ENCODE data around the gene MAGI2.

Gene MAGI2

DNA sequence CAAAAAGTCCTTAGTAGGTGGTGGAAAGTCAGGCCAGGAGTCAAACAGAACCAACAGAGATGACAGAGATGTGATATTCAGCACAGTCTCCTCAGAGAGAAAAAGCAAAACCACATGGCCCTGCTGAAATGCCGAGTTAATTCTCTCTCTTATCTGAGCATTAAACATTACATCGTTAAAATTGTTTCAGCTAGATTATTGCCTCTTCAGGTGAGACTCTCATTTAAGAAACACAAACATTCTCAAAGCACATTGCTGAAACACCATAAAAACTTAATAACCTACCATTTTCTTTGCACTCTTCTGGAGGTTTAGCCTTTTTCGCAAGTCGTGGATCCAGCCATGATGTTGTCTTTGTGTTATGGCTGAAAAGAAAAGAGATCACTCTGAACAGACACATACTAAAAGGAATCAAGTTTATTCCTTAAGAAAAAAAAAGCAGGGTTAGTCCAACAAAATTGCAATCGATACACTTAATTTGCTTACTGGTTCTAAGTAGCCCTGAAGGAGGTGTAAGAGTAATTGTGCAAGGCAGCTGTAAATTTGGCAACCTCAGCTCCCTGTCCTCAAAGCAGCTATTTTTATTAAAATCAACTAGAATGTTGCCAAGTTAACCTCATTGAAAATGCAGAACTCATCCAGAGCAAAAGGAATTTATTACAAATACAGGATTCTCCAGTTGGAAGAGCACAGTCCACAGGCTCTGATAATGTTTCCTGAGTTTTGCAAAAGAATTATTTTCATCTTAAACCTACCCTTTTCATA lies 963.8 kb downstream of the MAGI2 start:
- Histone ChIP-seq H3K4me3 (ENCODE audit: low read depth in 1 of 2, low read length in 2 of 2) (no peak overlapping the region), H3K36me3 (ENCODE audit: insufficient read depth, low read length) (no peaks in the 10 kb centered on the region), H3K9ac (ENCODE audit: low read depth, low read length) (no peak overlapping the region), H3K4me1 (ENCODE audit: insufficient read depth, low read length) (no peaks in the 10 kb centered on the region), H2AFZ (ENCODE audit: low read depth, low read length) (no peak overlapping the region), H3K4me2 (ENCODE audit: insufficient read depth, low read length) (no peak overlapping the region), H4K20me1 (ENCODE audit: insufficient read depth, low read length) (no peaks in the 10 kb centered on the region), H3K27ac (ENCODE audit: low read length) (no peak overlapping the region), H3K9me3 (ENCODE audit: insufficient read depth, low read length, severe bottlenecking) (no peaks in the 10 kb centered on the region), H3K27me3 (ENCODE audit: insufficient read depth, low read length, poor library complexity) (no peaks in the 10 kb centered on the region), H3K79me2 (ENCODE audit: insufficient read depth, low read length) (no peaks in the 10 kb centered on the region)
- no peak for TF ChIP-seq EZH2 (IDR thresholded peaks at IDR 0.05; ENCODE audit: borderline replicate concordance, low read depth, low read length, severe bottlenecking)
- TF ChIP-seq, protein P1, sequence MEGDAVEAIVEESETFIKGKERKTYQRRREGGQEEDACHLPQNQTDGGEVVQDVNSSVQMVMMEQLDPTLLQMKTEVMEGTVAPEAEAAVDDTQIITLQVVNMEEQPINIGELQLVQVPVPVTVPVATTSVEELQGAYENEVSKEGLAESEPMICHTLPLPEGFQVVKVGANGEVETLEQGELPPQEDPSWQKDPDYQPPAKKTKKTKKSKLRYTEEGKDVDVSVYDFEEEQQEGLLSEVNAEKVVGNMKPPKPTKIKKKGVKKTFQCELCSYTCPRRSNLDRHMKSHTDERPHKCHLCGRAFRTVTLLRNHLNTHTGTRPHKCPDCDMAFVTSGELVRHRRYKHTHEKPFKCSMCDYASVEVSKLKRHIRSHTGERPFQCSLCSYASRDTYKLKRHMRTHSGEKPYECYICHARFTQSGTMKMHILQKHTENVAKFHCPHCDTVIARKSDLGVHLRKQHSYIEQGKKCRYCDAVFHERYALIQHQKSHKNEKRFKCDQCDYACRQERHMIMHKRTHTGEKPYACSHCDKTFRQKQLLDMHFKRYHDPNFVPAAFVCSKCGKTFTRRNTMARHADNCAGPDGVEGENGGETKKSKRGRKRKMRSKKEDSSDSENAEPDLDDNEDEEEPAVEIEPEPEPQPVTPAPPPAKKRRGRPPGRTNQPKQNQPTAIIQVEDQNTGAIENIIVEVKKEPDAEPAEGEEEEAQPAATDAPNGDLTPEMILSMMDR (IDR thresholded peaks at IDR 0.05; ENCODE audit: borderline replicate concordance, extremely low read depth, low read length, poor library complexity, severe bottlenecking), result no peak
- ATAC-seq (ENCODE audit: insufficient read depth, low read depth) (no peak), DNase-seq (no peak)

DNA sequence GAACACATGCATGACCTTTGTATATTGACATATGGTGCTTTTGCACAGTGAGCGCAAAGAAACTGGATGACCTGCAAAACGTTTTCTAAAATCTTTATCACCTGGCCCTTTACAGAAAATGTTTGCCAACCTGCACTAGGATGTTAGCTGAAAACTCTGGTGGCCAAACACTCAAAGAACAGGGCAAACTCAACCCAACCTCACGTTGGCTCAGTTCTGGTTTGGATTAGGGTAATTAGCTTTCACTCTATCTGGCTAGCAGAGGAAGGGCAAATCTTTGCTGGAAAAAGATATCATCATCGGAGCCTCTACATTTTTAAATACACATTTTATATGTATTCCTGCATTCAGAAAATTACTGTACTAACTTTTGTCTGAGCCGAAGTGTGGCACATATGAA lies 966.0 kb downstream of the MAGI2 start:
- H3K27ac ChIP-seq (ENCODE audit: low read length), result no peak overlapping the region
- no peak overlapping the region for H3K9ac ChIP-seq (ENCODE audit: low read depth, low read length)
- TF ChIP-seq, protein P1 (IDR thresholded peaks at IDR 0.05; ENCODE audit: borderline replicate concordance, extremely low read depth, low read length, poor library complexity, severe bottlenecking), result no peak
- TF ChIP-seq EZH2 (IDR thresholded peaks at IDR 0.05; ENCODE audit: borderline replicate concordance, low read depth, low read length, severe bottlenecking), result no peak
- no peaks in the 10 kb centered on the region for H3K79me2 ChIP-seq (ENCODE audit: insufficient read depth, low read length)
- H3K4me2 ChIP-seq (ENCODE audit: insufficient read depth, low read length), result no peak overlapping the region
- H3K4me1 ChIP-seq (ENCODE audit: insufficient read depth, low read length), result no peaks in the 10 kb centered on the region
- H3K27me3 ChIP-seq (ENCODE audit: insufficient read depth, low read length, poor library complexity), result no peaks in the 10 kb centered on the region
- no peaks in the 10 kb centered on the region for H4K20me1 ChIP-seq (ENCODE audit: insufficient read depth, low read length)
- no peak overlapping the region for H2AFZ ChIP-seq (ENCODE audit: low read depth, low read length)
- ATAC-seq (ENCODE audit: insufficient read depth, low read depth) (no peak), DNase-seq (no peak)
- no peak overlapping the region for H3K4me3 ChIP-seq (ENCODE audit: low read depth in 1 of 2, low read length in 2 of 2)
- no peaks in the 10 kb centered on the region for H3K36me3 ChIP-seq (ENCODE audit: insufficient read depth, low read length)
- no peaks in the 10 kb centered on the region for H3K9me3 ChIP-seq (ENCODE audit: insufficient read depth, low read length, severe bottlenecking)

DNA sequence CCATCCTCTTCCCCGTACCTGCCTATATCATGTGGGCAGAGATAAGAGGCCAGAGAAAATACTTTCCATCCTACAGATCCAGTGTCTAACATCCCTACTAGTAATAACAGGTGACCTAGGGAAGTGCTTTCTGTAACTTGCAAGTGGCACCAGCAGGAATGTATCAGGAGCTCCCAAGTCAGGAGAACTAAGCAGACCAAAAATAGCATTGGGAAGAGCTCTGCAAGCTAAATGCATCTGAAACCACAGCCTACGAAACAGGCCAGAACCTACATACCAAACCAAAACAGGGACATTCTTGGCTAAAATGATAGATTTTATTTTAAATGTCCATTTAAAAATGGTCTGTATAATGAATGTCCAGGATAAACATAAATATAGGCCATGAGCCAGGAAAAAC lies 974.1 kb downstream of the MAGI2 start:
- TF ChIP-seq EZH2 (IDR thresholded peaks at IDR 0.05; ENCODE audit: borderline replicate concordance, low read depth, low read length, severe bottlenecking), result no peak
- TF ChIP-seq, protein P1 (IDR thresholded peaks at IDR 0.05; ENCODE audit: borderline replicate concordance, extremely low read depth, low read length, poor library complexity, severe bottlenecking), result no peak
- Histone ChIP-seq H2AFZ (ENCODE audit: low read depth, low read length) (no peak overlapping the region), H4K20me1 (ENCODE audit: insufficient read depth, low read length) (no peaks in the 10 kb centered on the region), H3K36me3 (ENCODE audit: insufficient read depth, low read length) (no peaks in the 10 kb centered on the region), H3K79me2 (ENCODE audit: insufficient read depth, low read length) (no peaks in the 10 kb centered on the region), H3K27ac (ENCODE audit: low read length) (no peak overlapping the region), H3K4me3 (ENCODE audit: low read depth in 1 of 2, low read length in 2 of 2) (no peak overlapping the region), H3K4me2 (ENCODE audit: insufficient read depth, low read length) (no peak overlapping the region), H3K9ac (ENCODE audit: low read depth, low read length) (no peak overlapping the region), H3K4me1 (ENCODE audit: insufficient read depth, low read length) (no peaks in the 10 kb centered on the region), H3K27me3 (ENCODE audit: insufficient read depth, low read length, poor library complexity) (no peaks in the 10 kb centered on the region), H3K9me3 (ENCODE audit: insufficient read depth, low read length, severe bottlenecking) (no peaks in the 10 kb centered on the region)
- ATAC-seq (ENCODE audit: insufficient read depth, low read depth) (no peak), DNase-seq (no peak)

Data from DND-41 (cell line).